Measurements from ENCODE around the gene LAIR1.
"Not testable (repeated sequence)": the region's sequence is repeated elsewhere in the genome, so short reads cannot be mapped to it uniquely, and the experiment has no call there.

The LAIR1 gene

DNA sequence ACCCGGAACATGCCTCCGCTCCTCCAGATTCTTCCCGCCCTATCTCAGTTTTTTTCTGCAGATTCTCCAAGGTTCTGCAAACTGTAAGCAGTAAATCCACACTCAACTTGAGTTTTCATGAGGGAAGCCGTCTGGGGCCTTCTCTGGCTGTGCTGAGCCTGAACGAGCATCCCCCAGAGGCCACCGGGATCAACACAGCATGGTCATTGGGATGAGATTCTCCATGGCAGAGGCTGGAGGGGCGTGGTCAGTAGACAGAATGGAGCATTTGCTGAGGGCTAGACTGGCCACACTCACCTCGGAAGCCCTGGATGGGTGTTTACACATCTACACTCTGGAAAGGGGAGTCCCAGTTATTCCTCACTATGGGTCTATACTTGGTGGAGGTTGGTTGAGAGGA lies 23.4 kb downstream of the LAIR1 start:
- DNase-seq (ENCODE audit: low read depth in 2 of 2): no peak

DNA sequence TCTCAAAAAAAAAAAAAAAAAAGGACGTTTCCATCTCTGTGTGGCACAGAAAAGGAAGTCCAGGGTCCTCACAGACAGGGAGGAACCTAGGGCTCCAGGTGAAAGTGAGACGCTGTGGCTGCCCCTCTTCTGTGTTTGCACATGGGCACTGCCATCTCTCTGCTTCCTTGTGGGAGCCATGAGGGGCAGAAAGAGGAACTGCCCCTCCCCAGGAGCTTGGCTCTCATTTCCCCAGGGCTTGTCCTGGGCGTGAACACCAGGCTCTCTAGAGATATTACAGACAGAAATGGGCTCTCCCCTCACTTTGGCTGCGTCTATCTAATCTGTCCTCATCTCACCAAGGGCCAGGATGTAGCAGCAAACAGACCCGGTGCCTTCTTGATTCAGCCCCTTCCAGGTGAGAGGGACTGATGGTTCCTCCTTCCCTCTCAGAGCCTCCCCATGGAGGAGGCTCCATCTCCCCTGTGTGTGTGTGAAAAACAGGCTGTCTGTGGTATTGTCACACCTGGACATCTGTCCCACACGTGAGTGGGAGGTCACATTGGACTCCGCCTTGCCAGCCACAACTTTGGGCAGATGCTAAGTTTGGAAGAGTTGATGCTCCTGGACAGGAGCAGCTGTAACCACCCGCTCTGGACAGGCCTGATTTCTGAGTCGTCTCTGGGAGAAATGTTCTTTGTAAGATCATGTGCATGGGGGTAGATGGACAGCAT lies 24.9 kb downstream of the LAIR1 start:
- DNase-seq (ENCODE audit: low read depth in 2 of 2): no peak

DNA sequence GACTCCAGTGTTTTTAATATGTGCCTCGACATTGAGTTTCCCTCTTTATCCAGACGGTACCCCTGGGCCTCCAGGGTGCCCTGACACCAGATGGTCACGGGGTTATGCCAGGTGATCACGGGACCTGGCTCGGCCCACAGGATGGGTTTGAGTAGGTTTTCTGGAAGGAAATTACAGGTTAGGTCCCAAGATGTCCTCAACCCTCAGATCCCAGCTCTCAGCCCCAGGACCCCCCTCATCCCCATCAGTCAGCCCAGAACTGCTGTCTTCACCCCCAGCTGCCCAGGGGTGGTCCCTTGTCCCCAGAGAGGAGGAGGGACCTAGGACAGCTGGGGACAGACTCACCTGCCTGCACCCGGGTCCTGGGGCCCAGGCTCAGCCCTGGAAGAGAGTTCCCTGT lies 26.2 kb downstream of the LAIR1 start:
- DNase-seq (ENCODE audit: low read depth in 2 of 2): no peak

DNA sequence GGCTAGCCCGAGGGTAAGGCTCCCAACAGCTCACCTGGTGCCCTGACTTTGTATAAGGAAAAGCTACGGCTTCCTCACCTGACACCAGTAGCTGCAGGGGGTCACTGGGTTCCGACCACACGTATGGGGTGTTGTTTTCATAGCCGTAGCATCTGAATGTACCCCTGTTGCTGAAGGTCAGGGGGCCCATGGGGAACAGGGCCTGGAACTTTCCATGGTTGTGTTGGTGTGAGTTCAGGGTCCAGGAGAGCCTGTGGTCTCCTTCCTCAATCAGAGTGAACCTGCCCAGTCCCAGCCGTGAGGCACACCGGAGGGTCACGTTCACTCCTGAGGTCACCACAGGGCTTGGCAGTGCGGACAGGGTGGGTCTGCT lies 26.9 kb downstream of the LAIR1 start:
- DNase-seq (ENCODE audit: low read depth in 2 of 2): no peak

DNA sequence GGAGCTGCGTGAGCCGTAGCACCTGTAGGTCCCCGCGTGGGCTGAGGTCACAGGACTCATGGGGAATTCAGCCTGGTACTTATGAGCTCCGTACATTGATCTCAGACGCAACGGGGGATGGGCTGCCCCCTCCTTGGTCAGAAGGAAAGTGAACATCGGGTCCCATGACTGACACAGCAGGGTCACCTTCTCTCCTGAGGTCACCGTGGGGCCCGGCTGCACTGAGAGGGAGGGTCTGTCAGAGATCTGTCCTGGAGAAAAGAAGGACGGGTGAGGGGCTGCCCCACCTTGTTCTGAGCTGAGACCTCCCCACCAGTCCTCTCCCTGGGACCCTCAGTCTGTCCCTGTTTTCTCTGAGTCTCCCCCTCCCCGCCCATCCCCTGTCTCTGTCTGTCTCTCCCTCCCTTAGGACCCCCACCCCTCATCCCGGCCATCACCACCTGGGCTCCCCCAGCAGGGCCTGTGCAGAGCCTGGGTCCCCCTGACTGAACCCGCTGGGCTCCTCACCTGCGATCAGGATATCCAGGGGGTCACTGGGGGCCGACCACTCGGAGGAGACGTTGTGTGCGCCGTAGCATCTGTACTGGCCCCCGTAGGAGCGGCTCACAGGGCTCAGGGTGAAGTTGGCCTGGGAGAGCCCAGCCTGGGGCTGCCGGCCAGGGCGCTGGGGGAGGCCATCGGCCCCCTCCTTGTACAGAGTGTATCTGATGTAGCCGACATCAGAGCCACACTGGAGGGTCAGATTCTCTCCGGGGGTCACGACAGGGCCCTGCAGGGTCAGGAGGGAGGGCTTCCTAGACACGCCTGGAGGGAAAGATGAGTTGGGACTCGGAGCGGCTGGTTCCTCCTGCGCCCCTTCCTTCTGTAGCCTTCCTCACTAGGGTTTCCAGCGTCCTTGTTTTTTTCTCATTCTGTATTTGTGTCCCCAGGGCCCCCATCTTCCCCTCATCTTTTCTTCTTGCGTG lies 27.6 kb downstream of the LAIR1 start:
- no peak for DNase-seq (ENCODE audit: low read depth in 2 of 2)

DNA sequence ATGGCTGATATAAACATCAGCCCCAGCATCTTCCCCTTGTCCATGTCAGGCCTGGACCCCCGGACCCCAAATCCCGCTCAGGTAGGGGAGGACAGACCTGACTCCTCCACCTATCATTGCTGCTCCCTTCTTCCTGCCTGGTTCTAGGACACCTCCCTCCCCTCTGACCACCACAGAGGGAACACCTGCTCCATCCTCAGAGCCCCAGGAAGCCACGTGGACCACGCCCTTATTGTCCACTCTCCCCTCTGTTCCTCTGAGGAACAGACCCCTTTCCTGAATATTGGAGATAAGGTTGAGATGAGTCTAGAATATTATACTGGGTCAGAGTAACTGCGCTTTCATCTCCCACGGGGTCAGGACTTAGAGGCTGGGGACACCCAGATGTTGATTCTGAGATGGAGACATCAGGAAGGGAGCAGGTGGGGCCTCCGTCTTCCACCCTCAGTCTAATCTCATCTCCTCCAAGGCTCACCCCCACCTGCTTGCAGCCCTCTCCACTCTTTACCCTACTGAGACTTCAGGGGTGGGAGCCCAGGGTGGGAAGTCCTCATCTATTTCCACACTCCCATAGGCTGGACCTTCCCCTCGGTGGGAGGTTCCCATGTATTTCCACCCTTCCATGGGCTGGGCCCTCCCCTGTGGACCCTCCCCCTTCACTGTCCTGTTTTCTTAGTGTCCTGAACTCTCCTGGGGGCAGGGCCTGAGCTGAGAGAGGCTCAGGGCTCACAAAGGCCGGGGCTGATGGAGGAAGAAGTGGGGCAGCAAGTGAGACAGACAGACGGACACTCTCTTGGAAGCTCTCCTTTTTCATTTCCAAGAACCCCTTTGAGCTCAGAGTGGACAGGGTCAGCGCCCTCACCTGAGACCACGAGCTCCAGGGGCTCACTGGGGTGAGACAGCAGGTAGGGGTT lies 28.5 kb downstream of the LAIR1 start:
- DNase-seq (ENCODE audit: low read depth in 2 of 2): no peak

DNA sequence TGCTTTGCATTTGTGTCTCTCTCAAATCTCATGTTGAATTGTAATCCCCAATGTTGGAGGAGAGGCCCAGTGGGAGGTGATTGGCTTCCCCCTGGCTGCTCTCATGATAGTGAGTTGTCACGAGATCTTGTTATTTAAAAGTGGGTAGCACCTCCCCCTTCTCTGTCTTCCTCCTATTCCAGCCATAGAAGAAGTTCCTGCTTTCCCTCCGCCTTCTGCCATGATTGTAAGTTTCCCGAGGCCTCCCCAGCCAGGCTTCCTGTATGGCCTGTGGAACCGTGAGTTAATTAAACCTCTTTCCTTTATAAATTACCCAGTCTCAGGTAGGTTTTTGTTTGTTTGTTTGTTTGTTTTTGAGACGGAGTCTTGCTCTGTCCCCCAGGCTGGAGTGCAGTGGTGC lies 29.6 kb downstream of the LAIR1 start:
- no peak for DNase-seq (ENCODE audit: low read depth in 2 of 2)

DNA sequence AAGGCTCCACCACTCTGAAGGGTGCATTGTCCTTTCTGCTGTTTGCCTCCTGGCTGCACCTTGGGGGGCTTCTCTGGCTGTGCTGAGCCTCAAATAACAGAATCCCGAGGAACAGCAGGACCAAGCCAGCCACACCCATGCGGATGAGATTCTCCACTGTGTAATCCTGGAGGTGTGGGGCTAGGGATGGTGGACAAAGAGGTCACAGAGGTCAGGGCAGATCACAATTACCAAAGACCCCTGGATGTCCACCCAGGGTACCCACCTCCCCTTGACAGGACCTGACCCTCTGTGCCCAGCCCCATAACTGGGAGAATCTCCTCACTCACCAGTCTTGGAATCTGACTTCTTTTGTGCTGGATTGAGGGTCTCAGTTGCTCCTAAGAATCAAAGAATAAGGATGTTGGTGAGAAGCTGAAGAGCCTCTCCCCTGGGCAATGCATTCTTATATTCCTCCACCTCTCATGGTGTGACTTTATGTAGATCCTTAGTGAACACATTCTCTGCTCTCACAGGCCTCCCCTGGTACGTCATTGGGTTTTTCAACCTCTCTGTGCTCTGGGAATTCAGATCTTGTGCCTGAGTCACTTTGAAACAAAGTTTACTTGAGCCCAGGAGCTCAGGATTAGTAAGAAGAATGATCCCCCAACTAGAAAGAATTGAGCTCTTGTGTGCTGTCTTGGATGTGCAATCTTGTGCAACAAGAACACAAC lies 31.0 kb downstream of the LAIR1 start:
- DNase-seq (ENCODE audit: low read depth in 2 of 2): no peak

DNA sequence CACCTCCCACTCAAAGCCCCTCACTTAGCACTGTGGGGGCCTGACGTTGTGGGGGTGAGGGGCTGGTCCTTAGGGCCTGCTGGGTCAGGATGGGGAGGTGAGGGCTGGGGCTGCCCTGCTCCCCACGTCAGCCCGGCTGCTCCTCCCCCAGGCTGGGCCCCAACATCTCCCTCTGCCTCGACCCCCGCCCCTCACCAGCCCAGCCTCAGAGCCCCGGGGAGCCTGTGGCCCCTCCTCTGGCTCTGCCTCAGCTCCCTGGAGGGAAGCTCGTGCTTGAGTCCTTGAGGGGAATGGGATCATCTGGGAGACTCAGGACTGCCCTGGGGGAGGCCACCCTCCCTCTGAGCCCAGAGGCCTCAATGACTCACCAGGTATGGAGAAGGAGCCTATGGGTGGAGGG lies 32.6 kb downstream of the LAIR1 start:
- no peak for DNase-seq (ENCODE audit: low read depth in 2 of 2)

DNA sequence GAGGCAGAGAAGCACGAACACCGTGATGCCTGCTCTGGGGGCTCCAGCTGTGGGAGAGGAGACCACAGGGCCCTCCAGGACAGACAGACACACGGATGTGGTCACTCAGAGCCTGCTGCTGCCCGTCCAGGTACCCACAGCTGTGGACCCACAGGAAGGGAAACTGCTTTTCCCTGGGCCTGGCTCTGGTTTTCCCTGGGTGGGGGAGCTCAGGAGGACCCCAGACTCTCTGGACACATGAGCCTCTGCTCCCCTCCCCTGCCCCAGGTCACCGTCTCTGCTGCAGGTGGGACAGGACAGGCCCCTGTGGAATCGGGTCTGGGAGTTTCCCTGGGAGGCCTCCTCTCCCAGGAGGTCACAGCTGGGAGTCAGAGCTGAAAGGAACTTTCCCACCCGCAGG lies 33.1 kb downstream of the LAIR1 start:
- DNase-seq (ENCODE audit: low read depth in 2 of 2): no peak

DNA sequence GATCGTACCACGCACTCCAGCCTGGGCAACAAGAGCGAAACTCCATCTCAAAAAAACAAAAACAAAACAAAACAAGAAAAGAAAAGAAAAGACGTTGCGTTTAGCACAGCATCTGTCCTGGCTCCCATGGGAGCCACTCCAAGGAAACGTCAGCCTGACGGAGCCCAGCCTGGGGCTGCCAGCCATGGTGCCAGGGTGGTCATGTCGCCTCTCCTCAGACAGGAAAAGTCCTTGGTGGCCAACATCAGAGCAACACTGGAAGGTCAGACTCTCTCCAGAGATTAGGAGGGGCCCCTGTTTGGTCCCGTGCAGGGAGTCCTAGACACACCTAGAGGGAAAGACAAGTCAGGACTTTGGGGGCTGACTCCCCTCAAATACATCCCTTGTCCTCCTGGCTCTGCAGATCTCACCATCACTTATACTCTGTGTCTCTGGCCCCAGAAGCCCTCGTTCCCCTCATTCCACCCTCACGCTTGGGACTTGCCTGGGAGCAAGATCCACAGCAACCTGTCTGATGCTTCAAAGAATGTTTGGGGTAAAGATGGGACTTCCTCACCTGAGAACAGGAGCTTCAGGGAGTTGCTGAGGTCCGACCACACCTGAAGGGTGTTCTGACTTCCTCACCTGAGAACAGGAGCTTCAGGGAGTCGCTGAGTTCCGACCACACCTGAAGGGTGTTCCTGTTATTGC lies 35.1 kb downstream of the LAIR1 start:
- no peak for DNase-seq (ENCODE audit: low read depth in 2 of 2)

DNA sequence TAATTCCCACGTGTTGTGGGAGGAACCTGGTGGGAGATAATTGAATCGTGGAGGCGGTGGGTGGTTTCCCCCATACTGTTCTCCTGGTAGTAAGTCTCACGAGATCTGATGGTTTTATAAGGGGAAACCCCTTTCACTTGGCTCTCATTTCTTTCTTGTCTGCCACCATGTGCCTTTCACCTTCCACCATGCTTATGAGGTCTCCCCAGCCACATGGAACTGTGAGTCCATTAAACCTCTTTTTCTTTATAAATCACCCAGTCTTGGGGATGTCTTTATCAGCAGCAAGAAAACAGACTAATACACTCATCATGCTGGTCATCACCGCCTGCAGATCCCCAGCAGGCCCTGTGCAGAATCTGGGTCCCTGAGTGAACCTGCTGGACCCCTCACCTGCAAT lies 36.0 kb downstream of the LAIR1 start:
- DNase-seq (ENCODE audit: low read depth in 2 of 2): not testable (repeated sequence)

DNA sequence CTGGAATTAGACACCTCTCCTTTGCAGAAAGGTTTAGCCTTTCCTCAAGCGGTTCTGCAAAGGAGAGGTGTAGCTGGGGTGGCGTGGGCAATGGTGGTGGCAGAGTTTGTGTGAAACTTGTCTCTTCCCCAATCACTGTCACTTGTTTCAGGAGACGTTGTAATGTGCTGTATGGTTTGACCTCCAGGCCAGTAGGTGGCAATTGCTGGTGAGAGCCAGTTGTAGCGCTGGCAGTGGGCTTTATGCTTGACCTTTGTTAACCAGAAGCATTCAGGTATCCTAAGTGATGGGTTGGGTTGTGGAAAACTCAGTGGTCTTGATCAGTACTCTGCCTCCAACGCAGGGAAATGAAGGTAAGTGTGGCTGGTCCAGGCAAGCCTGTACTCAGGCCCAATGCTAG lies 39.1 kb downstream of the LAIR1 start:
- no peak for DNase-seq (ENCODE audit: low read depth in 2 of 2)

DNA sequence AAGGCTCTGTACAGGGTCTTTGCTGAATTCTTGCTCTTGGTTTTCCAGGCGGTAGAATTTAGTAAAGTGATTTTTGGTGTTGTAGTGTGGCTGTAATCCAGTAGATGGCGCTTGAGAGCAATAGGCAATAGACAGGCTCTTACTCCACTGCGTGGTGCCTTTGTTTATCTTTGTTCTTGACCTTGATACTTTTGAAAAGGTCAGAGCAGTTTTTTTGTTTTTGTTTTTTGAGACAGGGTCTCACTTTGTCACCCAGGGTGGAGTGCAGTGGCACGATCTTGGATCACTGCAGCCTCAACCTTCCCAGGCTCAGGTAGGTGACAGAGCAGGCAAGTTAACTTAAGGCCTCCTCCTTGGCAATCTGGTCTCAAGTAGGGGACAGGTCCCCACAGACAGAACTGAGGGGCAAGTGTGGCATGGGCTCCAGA lies 39.5 kb downstream of the LAIR1 start:
- DNase-seq (ENCODE audit: low read depth in 2 of 2): peak in 1 of 2 experiments; percentile 40

DNA sequence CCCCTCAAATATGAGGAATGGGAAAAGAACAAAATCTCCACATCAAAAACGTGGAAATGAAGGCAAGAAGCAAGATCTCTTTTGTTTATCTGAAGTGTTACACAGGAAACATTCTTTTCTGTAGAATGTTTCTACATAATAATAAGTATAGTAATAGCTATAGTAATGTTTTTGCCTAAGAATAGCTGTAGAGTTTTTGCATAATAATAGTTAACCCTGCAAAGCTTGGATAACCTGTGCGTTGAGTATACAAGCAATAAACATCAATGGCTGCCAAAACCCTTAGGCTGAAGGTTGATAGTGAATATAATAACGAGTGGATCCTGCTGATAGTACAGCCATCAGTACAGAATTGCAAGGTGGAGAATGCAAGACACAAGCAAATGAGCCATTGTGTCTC lies 40.7 kb downstream of the LAIR1 start:
- DNase-seq (ENCODE audit: low read depth in 2 of 2): no peak

DNA sequence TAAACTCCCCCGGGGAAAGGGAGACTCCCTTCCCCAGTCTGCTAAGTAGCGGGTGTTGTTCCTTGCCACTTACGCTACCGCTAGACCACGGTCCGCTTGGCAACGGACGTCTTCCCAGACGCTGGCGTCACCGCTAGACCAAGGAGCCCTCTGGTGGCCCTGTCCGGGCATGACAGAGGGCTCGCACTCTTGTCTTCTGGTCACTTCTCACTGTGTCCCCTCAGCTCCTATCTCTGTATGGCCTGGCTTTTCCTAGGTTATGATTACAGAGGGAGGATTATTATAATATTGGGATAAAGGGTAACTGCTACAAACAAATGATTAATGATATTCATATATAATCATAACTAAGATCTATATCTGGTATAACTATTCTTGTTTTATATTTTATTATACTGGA lies 41.8 kb downstream of the LAIR1 start:
- not testable (repeated sequence) for DNase-seq (ENCODE audit: low read depth in 2 of 2)

DNA sequence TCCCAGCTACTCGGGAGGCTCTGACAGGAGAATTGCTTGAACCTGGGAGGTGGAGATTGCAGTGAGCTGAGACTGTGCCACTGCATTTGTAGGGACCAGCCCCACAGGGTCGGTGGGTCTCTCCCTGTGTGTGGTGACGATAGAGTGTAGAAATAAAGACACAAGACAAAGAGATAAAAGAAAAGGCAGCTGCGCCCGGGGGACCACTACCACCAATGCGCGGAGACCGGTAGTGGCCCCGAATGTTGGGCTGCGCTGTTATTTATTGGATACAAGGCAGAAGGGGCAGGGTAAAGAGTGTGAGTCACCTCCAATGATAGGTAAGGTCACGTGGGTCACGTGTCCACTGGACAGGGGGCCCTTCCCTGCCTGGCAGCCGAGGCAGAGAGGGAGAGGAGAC lies 42.4 kb downstream of the LAIR1 start:
- not testable (repeated sequence) for DNase-seq (ENCODE audit: low read depth in 2 of 2)

DNA sequence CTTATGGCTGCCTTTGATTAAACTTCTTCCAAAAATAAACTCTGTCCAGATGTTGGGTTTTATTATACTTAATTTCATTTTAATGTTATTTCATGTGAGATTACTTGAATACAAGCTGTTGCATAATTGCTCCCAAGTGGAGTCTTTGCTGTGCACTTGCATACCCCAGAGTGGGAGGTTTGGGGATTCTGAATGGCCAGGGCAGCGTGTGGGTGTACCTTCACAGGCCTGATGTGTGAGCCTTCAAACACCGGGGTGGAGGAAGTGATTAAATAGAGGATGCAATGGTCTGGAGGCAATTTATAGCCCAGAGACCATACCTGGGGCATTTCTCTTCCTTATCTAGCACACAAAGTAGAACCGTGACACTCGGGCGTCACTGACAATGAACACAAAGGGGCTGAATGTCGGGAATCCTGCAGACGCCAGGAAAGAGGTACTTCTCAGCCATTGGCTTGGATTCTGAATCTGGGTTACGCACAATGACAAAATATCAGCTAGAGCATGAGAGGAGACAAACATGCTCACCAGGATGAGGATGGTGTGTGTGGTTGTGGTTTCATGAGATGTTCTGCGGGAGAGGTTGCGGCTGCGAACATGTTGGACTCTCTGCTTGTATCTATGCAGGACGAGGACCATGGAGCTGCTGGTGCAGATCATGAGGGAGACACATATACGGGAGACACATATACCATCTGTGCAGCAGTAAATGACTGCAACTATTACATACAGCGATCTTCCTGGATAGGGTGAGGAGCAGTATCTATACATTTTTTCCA lies 44.6 kb downstream of the LAIR1 start:
- no peak for DNase-seq (ENCODE audit: low read depth in 2 of 2)

DNA sequence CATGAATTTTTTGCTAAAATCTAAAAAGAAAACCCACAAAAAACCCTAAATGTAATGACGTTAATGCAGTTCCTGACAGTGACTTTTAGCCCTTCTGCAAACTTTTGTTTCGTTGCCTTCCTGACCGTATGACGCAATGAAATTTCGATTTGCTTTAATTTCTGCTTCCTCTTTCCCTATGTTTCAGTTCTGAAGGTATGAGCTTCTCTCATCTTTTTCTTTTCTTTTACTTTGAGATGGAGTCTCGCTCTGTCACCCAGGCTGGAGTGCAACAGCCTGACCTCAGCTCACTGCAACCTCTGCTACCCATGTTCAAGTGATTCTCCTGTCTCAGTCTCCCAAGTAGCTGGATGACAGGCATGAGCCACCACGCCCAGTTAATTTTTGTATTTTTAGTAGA lies 45.7 kb downstream of the LAIR1 start:
- no peak for DNase-seq (ENCODE audit: low read depth in 2 of 2)

DNA sequence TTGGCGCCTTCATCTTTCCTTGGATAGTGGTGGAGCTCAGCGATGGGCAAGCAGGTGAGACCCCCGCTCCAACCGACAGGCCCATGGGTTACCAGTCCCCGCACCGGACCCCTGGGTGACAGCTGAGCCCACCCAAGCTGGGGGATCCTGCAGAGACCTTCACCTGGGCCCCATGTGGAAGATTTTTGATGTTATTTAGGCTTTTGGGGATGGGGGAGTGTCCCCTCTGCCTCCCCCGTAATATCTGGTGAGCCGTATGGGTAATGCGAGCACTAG lies 46.8 kb downstream of the LAIR1 start:
- DNase-seq (ENCODE audit: low read depth in 2 of 2): no peak
